Measurements from ENCODE around the gene TEKT1. TPM values are rescaled to one million over a fixed set of nuclear protein-coding genes. Genes with fewer than 3 reads are reported as not detected.

The TEKT1 gene
- total RNA-seq, 1 donor from 2014 or later = not detected

DNA sequence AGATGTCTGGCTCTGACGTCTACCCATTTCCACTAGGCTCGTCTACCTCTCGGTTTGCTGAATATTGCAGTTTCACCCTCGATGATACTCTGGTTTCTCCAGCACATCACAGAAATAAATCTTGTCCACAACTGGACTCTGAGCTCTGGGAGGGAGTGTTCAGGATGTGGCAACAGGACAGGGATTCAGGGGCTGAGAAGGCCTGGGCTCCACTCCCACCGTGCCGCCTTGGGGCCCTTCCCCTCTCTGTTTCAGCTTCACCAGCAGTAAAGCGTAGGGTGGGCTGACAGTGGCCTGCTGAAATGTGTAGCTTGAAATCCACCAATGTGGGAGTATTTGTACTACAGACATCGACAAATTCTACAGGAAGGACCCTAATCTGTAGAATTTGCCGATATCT is 20.0 kb downstream of the TEKT1 start:
- no peak for DNase-seq (ENCODE audit: low spot score, unreplicated experiment)
- no peak overlapping the region for H3K27ac Mint-ChIP-seq
- H3K27me3 Mint-ChIP-seq = no peaks in the 10 kb centered on the region
- H3K4me1 Mint-ChIP-seq (ENCODE audit: low read depth) = no peaks in the 10 kb centered on the region
- H3K36me3 Mint-ChIP-seq (ENCODE audit: insufficient read depth) = no peaks in the 10 kb centered on the region
- TF ChIP-seq, protein P1, sequence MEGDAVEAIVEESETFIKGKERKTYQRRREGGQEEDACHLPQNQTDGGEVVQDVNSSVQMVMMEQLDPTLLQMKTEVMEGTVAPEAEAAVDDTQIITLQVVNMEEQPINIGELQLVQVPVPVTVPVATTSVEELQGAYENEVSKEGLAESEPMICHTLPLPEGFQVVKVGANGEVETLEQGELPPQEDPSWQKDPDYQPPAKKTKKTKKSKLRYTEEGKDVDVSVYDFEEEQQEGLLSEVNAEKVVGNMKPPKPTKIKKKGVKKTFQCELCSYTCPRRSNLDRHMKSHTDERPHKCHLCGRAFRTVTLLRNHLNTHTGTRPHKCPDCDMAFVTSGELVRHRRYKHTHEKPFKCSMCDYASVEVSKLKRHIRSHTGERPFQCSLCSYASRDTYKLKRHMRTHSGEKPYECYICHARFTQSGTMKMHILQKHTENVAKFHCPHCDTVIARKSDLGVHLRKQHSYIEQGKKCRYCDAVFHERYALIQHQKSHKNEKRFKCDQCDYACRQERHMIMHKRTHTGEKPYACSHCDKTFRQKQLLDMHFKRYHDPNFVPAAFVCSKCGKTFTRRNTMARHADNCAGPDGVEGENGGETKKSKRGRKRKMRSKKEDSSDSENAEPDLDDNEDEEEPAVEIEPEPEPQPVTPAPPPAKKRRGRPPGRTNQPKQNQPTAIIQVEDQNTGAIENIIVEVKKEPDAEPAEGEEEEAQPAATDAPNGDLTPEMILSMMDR (IDR thresholded peaks at IDR 0.05; ENCODE audit: unreplicated experiment) = no peak
- H3K4me3 Mint-ChIP-seq (ENCODE audit: low read depth) = no peak overlapping the region
- H3K9me3 Mint-ChIP-seq (ENCODE audit: low read depth) = peaks cover 7% of the 10 kb centered on the region

DNA sequence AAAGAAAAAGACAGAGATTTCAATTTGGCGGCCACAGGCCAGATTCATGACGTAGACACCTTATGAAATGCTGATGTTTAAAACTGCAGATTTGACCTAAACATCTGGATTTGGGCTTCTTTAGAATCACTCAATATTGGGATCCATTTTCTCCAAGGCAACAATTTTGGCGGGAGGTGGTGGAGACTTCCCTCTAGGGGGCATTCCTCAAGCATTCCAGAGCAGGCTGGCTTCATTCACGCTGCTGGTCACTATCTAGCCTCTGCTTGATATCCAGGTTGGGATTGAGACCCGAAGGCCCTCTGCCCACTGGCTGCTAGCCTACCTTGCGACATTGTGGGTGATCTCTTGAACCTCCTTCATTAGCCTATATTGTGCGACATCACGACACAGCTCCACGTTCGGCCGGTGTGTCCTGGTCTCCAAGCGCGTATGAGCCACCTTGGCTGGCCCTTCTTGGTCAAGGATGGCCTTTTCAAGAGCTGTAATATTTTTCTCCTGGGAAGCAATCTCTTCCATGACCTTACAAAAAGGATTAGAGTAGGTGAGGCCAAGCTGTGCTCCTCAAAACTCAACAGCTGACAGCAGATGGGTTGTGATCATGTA is 31.0 kb downstream of the TEKT1 start:
- no peaks in the 10 kb centered on the region for H3K9me3 Mint-ChIP-seq (ENCODE audit: low read depth)
- peaks cover 7% of the 10 kb centered on the region for H3K27me3 Mint-ChIP-seq
- no peak overlapping the region for H3K4me3 Mint-ChIP-seq (ENCODE audit: low read depth)
- DNase-seq (ENCODE audit: low spot score, unreplicated experiment) = no peak
- H3K4me1 Mint-ChIP-seq (ENCODE audit: low read depth) = peaks cover 16% of the 10 kb centered on the region
- TF ChIP-seq, protein P1 (IDR thresholded peaks at IDR 0.05; ENCODE audit: unreplicated experiment) = peak; percentile 47
- no peak overlapping the region for H3K27ac Mint-ChIP-seq
- no peaks in the 10 kb centered on the region for H3K36me3 Mint-ChIP-seq (ENCODE audit: insufficient read depth)

DNA sequence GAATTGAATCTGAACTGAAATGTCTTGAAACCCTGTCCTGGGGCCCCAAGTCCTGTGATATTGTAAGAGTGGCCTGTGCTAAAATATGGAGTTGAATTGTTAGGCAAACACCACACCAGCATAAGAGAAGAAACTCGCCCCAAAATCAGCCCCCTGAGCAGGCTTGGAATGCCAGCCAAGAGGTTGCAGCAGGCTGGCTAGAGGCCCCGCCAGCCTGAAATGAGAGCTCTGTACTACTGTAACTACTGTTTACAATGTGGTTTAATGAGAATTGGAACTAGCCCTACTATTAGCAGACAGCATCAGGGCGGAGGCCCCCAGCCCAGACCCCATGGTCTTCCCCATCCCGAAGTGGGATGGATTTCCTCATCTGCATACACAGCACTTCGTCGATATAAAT is 31.8 kb downstream of the TEKT1 start:
- Mint-ChIP-seq H3K9me3 (ENCODE audit: low read depth) (no peaks in the 10 kb centered on the region), H3K27me3 (peaks cover 7% of the 10 kb centered on the region), H3K27ac (no peak overlapping the region), H3K4me3 (ENCODE audit: low read depth) (no peak overlapping the region), H3K4me1 (ENCODE audit: low read depth) (peaks cover 17% of the 10 kb centered on the region), H3K36me3 (ENCODE audit: insufficient read depth) (no peaks in the 10 kb centered on the region)
- TF ChIP-seq, protein P1 (IDR thresholded peaks at IDR 0.05; ENCODE audit: unreplicated experiment) = no peak
- DNase-seq (ENCODE audit: low spot score, unreplicated experiment) = no peak

DNA sequence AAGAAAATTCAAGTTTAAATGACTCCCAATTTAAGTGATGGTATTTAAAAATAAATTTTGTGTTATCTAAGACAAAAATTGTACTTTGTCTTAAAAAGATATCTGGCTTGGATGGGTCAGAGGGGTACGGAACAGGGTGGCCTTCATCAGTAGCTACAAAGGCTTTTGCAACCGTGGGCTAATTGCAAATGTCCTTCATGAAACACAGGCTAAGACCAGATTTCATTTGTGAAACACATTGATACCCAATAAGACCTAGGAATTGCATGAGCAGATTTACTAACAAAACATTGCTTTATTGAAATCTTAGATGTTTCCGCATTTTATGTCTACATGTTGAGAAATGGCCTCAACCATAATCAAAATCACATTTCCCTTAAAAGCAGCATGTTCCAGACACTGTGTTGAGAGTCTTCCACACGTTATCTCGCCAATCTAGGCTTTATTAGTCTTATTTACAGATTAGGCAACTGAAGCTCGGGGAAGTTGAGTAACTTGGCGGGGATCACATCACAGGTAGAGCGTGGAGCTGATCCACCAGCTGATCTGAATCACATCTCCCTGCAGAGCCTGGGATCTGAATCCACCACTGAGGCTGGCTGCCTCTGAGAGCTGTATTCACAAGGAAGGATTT is 33.7 kb downstream of the TEKT1 start:
- H3K9me3 Mint-ChIP-seq (ENCODE audit: low read depth) = no peaks in the 10 kb centered on the region
- H3K4me3 Mint-ChIP-seq (ENCODE audit: low read depth) = no peak overlapping the region
- TF ChIP-seq, protein P1 (IDR thresholded peaks at IDR 0.05; ENCODE audit: unreplicated experiment) = no peak
- peaks cover 7% of the 10 kb centered on the region for H3K27me3 Mint-ChIP-seq
- H3K4me1 Mint-ChIP-seq (ENCODE audit: low read depth) = peaks cover 17% of the 10 kb centered on the region
- H3K36me3 Mint-ChIP-seq (ENCODE audit: insufficient read depth) = no peaks in the 10 kb centered on the region
- no peak for DNase-seq (ENCODE audit: low spot score, unreplicated experiment)
- H3K27ac Mint-ChIP-seq = no peak overlapping the region

DNA sequence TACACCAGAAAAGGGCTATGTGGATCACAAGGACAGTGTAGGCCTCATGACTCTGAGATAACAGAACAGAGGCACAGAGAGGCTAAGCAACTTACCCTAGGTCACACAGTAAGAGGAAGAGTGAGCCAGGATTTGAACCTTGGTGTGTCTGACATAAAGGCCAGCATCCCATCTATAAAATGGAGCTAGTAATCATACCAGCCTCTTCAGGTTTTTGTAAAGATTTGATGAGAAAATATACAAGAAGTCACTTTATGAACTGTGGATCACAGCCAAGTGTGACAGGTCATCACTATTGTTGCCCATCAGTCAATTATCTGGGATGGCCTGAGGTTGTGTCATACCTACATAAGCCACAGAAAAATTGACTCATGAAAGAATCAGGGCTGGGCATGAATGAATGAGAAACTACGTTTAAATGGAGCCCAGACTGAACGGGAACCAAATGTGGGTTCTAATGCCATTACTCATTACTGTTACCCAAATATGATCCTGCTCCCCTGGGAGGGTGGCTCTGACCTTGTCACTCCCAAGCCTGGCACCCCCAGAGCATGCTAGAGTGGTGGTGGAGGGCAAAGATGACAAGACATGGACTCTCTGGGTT is 34.5 kb downstream of the TEKT1 start:
- Mint-ChIP-seq H3K4me1 (ENCODE audit: low read depth) (peaks cover 17% of the 10 kb centered on the region), H3K9me3 (ENCODE audit: low read depth) (no peaks in the 10 kb centered on the region), H3K27me3 (peaks cover 12% of the 10 kb centered on the region), H3K4me3 (ENCODE audit: low read depth) (no peak overlapping the region), H3K27ac (no peak overlapping the region), H3K36me3 (ENCODE audit: insufficient read depth) (no peaks in the 10 kb centered on the region)
- TF ChIP-seq, protein P1 (IDR thresholded peaks at IDR 0.05; ENCODE audit: unreplicated experiment) = no peak
- no peak for DNase-seq (ENCODE audit: low spot score, unreplicated experiment)
